Left ventricle myocardium inferior (tissue), 1 donor: ENCODE results near the gene CFAP45. TPM values are rescaled to one million over a fixed set of nuclear protein-coding genes. Genes with fewer than 3 reads are reported as not detected.

ENCODE experiments used
- DNase-seq: peaks from one replicate; pipeline ENCODE4 v3.0.0-alpha.2; 2020
- H3K27ac ChIP-seq: fragments of 200-600 bp; replicated peaks from 2 replicates; pipeline ENCODE4 v1.8.0; 2021
- H3K27me3 ChIP-seq: fragments of 200-600 bp; 2 replicates; pipeline ENCODE4 v1.8.0; 2021; ENCODE audit warnings: low read depth
- H3K36me3 ChIP-seq: fragments of 200-600 bp; 2 replicates; pipeline ENCODE4 v1.8.0; 2021
- H3K4me1 ChIP-seq: fragments of 200-600 bp; 2 replicates; pipeline ENCODE4 v1.8.0; 2021
- H3K4me3 ChIP-seq: fragments of 200-600 bp; 2 replicates; pipeline ENCODE4 v1.8.0; 2021; ENCODE audit warnings: mild to moderate bottlenecking, moderate library complexity
- H3K9me3 ChIP-seq: fragments of 200-600 bp; replicated peaks from 2 replicates; pipeline ENCODE4 v1.8.0; 2021
- CTCF ChIP-seq: fragments of 200-600 bp; IDR thresholded peaks from 2 replicates; pipeline ENCODE4 v1.8.0; 2021; ENCODE audit warnings: antibody characterized with exemption, mild to moderate bottlenecking, borderline replicate concordance
- intact Hi-C: fragments of 100-400 bp; cut with micrococcal nuclease; formaldehyde crosslinking; loops from one replicate; pipeline ENCODE4 v1.11.0; 2022
- total RNA-seq: library from RNA; stranded (reverse); fragmentation: NEBNext Ultra II Directional; extraction: Animal tissue kit (Norgen Biotek cat#: 25700); gene quantifications from one replicate; pipeline ENCODE4 v1.2.1, GENCODE V29; 2021
- donor health status: DM: no; HTN: yes; CAD: no; lungs with severe emphysema.

The CFAP45 gene
- total RNA-seq, 1 donor from 2014 or later, result 1.1 TPM

GRCh38 chr1:159884296-159884695, 15.7 kb downstream of the CFAP45 start:
- intact Hi-C loops, result no loop called here
- H3K4me3 ChIP-seq, result no peak overlapping the region
- H3K9me3 ChIP-seq, result no peaks in the 10 kb centered on the region
- peaks cover 7% of the 10 kb centered on the region for H3K4me1 ChIP-seq
- H3K36me3 ChIP-seq, result no peaks in the 10 kb centered on the region
- no peak for DNase-seq
- no peak overlapping the region for H3K27ac ChIP-seq
- no peaks in the 10 kb centered on the region for H3K27me3 ChIP-seq
- TF ChIP-seq CTCF, result no peak

DNA sequence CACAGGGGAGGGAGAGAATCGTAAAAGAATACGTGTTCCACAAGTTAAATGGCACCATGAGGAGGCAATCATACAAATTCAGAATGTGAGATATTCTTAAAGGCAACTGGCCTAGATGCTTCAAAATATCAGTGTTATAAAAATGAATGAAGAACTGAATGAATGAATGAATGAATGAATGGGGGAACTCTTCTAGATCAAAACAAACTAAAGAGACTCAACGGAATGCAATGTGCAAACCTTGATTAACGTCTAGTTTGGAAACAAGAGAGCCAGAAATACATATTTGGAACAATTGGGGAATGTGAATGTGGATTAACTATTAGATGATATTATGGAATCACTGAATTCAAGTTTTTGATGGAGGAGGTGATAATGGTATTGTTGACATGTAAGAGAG, 16.8 kb downstream of the CFAP45 start:
- TF ChIP-seq CTCF, result no peak
- no peak for DNase-seq
- Histone ChIP-seq H3K36me3 (no peaks in the 10 kb centered on the region), H3K27me3 (no peaks in the 10 kb centered on the region), H3K4me3 (no peak overlapping the region), H3K27ac (no peak overlapping the region), H3K4me1 (peaks cover 5% of the 10 kb centered on the region), H3K9me3 (no peaks in the 10 kb centered on the region)
- intact Hi-C loops, result no loop called here

GRCh38 chr1:159882527-159882862, 17.5 kb downstream of the CFAP45 start:
- Histone ChIP-seq H3K4me1 (peaks cover 5% of the 10 kb centered on the region), H3K27ac (no peak overlapping the region), H3K4me3 (no peak overlapping the region), H3K36me3 (no peaks in the 10 kb centered on the region), H3K27me3 (no peaks in the 10 kb centered on the region), H3K9me3 (no peaks in the 10 kb centered on the region)
- intact Hi-C loops, result no loop called here
- TF ChIP-seq CTCF, result no peak
- DNase-seq, result no peak

DNA sequence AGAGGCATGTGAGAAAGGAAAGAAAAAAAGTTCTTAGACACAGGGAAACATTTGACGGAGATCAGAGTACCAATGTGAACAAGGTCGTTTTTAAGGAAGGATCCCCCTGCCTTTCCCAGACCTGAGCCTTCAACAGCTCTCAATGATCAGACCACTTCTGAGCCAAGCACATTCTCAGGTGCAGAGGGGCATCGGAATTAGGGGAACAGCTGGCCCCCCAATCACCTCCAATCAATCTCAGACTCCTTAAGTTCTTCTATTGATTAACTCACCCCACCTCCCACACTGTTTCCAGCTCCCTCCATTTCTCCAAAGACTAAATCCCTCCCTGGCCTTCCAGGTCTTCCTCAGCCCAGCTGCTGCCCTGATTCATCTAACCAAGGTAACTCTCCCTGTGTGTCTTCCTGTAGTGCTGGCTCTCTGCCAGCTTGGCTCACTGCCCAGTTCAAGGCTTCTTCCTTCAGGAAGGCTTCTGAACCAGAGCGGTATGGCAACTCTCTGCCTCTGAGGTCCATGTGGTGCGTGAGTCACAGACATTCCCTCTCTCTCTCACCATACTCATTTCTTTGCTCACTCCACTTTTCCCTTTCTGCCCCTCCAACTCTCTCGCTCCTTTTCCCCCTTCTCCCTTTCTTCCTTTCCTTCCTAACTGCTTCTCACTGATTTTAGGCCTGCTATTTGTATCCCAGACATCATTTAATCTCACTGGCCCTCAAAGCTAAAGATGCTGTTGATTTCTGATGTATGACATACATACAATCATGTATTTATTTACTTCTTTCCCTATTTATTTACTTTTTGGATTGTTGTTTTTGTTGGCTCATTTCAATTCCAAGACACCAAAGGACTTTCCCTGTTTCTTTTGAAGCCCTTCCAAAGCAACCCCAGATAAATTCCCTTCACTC, 18.1 kb downstream of the CFAP45 start:
- H3K27ac ChIP-seq, result no peak overlapping the region
- intact Hi-C loops, result no loop called here
- no peak overlapping the region for H3K4me3 ChIP-seq
- H3K4me1 ChIP-seq, result peaks cover 5% of the 10 kb centered on the region
- H3K27me3 ChIP-seq, result no peaks in the 10 kb centered on the region
- H3K36me3 ChIP-seq, result no peaks in the 10 kb centered on the region
- no peak for TF ChIP-seq CTCF
- no peaks in the 10 kb centered on the region for H3K9me3 ChIP-seq
- DNase-seq, result peak; percentile 54

- Histone ChIP-seq H3K27ac (no peak overlapping the region), H3K36me3 (no peaks in the 10 kb centered on the region), H3K4me1 (peaks cover 5% of the 10 kb centered on the region), H3K4me3 (no peak overlapping the region), H3K27me3 (no peaks in the 10 kb centered on the region), H3K9me3 (no peaks in the 10 kb centered on the region)
- no peak for DNase-seq
- intact Hi-C loops, result no loop called here
- no peak for TF ChIP-seq CTCF
Observed at GRCh38 chr1:159880430-159880829, 19.5 kb downstream of the CFAP45 start.
